Activated CD4-positive, alpha-beta T cell treated with anti-CD3 and anti-CD28 coated beads, Interleukin-2, amount 10 ng/mL, durations not matched to agents 24 days and 14 days (primary cell): Measurements from ENCODE around the gene CEP128. TPM values are rescaled to one million over a fixed set of nuclear protein-coding genes. Genes with fewer than 3 reads are reported as not detected.

ENCODE experiments used
- DNase-seq: peaks from one replicate; pipeline ENCODE4 v3.0.0; 2022
- H3K27ac Mint-ChIP-seq: one replicate; pipeline ENCODE4 v1.8.0; 2022; ENCODE audit warnings: mild to moderate bottlenecking, mixed read lengths
- H3K27me3 Mint-ChIP-seq: one replicate; pipeline ENCODE4 v1.8.0; 2022; ENCODE audit warnings: mixed read lengths
- H3K36me3 Mint-ChIP-seq: one replicate; pipeline ENCODE4 v1.8.0; 2022; ENCODE audit warnings: low read depth, mild to moderate bottlenecking, mixed read lengths
- H3K4me1 Mint-ChIP-seq: one replicate; pipeline ENCODE4 v1.8.0; 2021; ENCODE audit warnings: mixed read lengths
- H3K4me3 Mint-ChIP-seq: one replicate; pipeline ENCODE4 v1.8.0; 2022; ENCODE audit warnings: mild to moderate bottlenecking, moderate library complexity, mixed read lengths
- H3K9me3 Mint-ChIP-seq: one replicate; pipeline ENCODE4 v1.8.0; 2021; ENCODE audit warnings: mixed read lengths
- intact Hi-C: fragments of 100-400 bp; cut with micrococcal nuclease; formaldehyde crosslinking; loops from one replicate; pipeline ENCODE4 v1.15.1; 2023
- total RNA-seq: library from RNA; stranded (reverse); gene quantifications from 2 replicates; pipeline ENCODE4 v1.2.3, GENCODE V29; 2022

CEP128 gene
- total RNA-seq, 1 donor from 2014 or later = 20.4 TPM

DNA sequence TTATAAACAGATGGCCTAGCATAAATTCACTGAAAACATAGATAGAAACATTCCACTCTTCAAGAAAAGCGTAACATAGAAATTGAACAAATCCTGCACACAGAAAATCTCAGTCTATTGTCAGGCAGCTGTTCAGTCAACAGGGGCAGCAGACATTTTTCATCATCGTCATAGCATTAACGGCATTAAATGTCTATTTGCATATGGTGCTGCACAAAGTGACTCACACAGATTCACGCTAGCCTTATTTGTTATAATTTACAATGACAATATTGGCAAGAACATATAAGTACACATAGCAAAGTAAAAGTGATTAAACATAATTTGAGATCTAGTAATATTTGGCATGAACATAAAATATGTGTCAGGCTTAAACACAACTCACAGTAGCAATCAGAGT is 95.7 kb downstream of the CEP128 start:
- no peaks in the 10 kb centered on the region for H3K4me1 Mint-ChIP-seq
- no peaks in the 10 kb centered on the region for H3K9me3 Mint-ChIP-seq
- DNase-seq = no peak
- no peaks in the 10 kb centered on the region for H3K36me3 Mint-ChIP-seq
- H3K4me3 Mint-ChIP-seq = no peak overlapping the region
- no peak overlapping the region for H3K27ac Mint-ChIP-seq
- intact Hi-C loops = loop anchor here (10.0 kb wide), 1 partner anchor 631 kb away; the partner anchor contains the start of gene DIO2
- H3K27me3 Mint-ChIP-seq = no peaks in the 10 kb centered on the region

DNA sequence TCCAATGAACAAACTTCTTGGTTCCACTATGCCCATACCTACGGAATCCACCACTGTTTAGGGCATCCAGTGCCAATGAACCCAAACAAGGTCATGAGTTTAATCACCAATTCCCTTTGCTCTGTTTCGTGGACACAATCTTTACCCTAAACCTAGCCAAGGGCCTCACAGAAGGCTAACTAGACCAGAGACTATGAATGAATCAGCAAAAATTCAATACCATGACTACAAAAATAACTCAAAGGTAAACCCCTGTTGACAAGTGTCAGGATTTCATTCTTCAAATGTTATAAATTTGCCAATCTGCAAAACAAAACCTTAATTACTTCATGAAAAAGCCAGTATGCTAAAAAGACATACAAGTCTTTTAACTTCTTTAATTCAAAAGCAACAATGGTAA is 96.7 kb downstream of the CEP128 start:
- Mint-ChIP-seq H3K27ac (no peak overlapping the region), H3K27me3 (no peaks in the 10 kb centered on the region), H3K36me3 (no peaks in the 10 kb centered on the region), H3K4me3 (no peak overlapping the region), H3K9me3 (no peaks in the 10 kb centered on the region), H3K4me1 (no peaks in the 10 kb centered on the region)
- intact Hi-C loops = loop anchor here (10.0 kb wide), 1 partner anchor 630 kb away; the partner anchor contains the start of gene DIO2
- no peak for DNase-seq

DNA sequence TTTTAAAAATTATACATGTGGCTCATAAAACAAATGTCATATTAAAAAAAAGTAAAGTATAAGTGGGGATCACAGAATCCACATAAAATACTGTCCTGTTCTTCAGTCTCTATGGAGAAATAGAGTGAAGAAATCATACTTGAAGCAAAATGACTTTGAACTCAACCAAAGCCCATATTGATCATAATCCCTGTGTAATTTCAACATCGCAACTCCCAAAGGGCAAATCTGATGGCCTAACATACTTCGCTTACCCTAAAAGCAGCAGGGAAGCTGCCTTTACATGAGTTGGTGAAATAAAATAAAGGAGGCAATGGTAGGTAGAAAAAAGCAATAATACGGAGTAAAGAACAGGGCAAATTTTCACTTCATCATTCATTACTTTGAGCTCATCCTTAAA is 101.8 kb downstream of the CEP128 start:
- Mint-ChIP-seq H3K27ac (no peak overlapping the region), H3K9me3 (no peaks in the 10 kb centered on the region), H3K4me3 (no peak overlapping the region), H3K27me3 (no peaks in the 10 kb centered on the region), H3K36me3 (no peaks in the 10 kb centered on the region), H3K4me1 (no peaks in the 10 kb centered on the region)
- no peak for DNase-seq
- intact Hi-C loops = loop anchor here (10.0 kb wide), 1 partner anchor 625 kb away; the partner anchor contains the start of gene DIO2

DNA sequence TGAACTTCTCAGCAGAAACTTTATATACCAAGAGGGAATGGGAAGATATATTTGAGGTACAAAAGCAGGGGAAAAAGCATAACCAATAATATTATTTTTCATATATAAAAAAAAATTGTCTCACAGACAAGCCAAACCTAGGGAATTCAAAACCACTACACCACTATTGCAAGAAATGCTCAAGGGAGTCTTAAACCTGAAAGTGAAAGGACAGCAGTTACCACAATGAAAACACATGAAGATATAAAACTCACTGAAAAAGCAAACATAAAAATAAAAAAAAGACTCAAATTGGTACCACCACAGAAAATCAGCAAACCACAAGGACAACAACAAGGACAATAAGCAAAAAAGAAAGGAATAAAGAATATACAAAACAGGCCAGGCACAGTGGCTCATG is 131.9 kb downstream of the CEP128 start:
- DNase-seq = no peak
- H3K4me1 Mint-ChIP-seq = peaks cover 8% of the 10 kb centered on the region
- no peak overlapping the region for H3K27ac Mint-ChIP-seq
- H3K9me3 Mint-ChIP-seq = peaks cover 29% of the 10 kb centered on the region
- H3K36me3 Mint-ChIP-seq = peaks cover 15% of the 10 kb centered on the region
- no peaks in the 10 kb centered on the region for H3K27me3 Mint-ChIP-seq
- no peak overlapping the region for H3K4me3 Mint-ChIP-seq
- intact Hi-C loops = no loop called here

DNA sequence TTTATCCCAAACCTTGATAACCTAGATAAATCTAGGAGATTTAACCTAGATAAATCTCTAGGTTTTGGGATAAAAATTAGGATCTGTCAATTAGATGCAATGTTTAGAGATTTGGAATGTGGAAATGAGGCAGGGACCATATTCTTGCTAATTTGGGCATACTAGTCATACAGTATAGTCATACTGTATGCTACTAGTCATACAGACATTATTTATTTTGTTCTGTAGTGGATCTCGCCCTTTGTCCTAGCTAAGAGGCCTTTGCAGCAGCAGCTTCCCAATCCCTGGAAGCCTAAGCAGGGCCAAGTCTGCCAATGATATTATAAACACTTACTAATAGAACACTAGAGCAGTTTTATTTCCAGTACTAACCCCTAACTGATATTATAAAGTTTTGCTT is 136.4 kb downstream of the CEP128 start:
- H3K27me3 Mint-ChIP-seq = no peaks in the 10 kb centered on the region
- no peak overlapping the region for H3K4me3 Mint-ChIP-seq
- no peak for DNase-seq
- peaks cover 19% of the 10 kb centered on the region for H3K36me3 Mint-ChIP-seq
- peaks cover 8% of the 10 kb centered on the region for H3K4me1 Mint-ChIP-seq
- intact Hi-C loops = no loop called here
- peaks cover 23% of the 10 kb centered on the region for H3K9me3 Mint-ChIP-seq
- H3K27ac Mint-ChIP-seq = no peak overlapping the region

DNA sequence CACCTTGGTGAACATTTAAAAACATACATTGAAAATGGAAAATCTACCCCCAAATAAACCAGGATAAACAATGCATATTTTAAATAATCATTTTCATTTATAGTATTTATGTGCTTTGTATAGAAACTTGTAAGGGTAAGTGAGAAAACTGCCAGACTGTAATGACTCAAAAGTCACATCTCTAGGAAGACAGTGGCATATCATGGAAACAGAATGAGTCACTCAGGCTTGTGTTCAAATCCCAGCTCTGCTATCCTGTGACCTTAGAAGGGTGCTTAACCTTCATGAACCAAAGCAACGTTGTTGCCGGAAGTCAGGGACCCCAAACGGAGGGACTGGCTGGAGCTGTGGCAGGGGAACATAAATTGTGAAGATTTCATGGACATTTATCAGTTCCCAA is 142.7 kb downstream of the CEP128 start:
- intact Hi-C loops = no loop called here
- H3K27ac Mint-ChIP-seq = no peak overlapping the region
- DNase-seq = no peak
- H3K4me1 Mint-ChIP-seq = no peaks in the 10 kb centered on the region
- peaks cover 11% of the 10 kb centered on the region for H3K9me3 Mint-ChIP-seq
- no peaks in the 10 kb centered on the region for H3K27me3 Mint-ChIP-seq
- H3K4me3 Mint-ChIP-seq = no peak overlapping the region
- H3K36me3 Mint-ChIP-seq = peaks cover 5% of the 10 kb centered on the region

DNA sequence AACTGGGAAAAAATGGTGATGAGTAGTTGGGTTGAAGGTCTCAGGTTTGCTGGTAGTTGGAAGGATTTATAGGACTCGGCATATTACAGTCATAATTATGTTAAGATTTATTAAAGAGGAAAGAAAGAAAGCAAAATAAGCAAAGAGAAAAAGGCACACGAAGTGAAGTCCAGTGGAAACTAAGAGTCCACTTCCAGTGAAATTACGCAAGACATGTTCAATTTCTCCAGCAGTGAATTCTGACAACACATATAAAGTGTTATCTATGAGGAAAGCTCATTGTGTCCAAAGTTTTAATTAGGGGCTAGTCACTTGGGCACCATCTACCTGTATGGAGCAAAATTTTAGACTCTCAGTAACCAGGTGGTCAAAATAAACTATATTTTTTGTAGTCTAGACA is 143.3 kb downstream of the CEP128 start:
- no peak for DNase-seq
- intact Hi-C loops = no loop called here
- Mint-ChIP-seq H3K4me3 (no peak overlapping the region), H3K9me3 (peaks cover 11% of the 10 kb centered on the region), H3K27me3 (no peaks in the 10 kb centered on the region), H3K36me3 (peaks cover 5% of the 10 kb centered on the region), H3K4me1 (no peaks in the 10 kb centered on the region), H3K27ac (no peak overlapping the region)

DNA sequence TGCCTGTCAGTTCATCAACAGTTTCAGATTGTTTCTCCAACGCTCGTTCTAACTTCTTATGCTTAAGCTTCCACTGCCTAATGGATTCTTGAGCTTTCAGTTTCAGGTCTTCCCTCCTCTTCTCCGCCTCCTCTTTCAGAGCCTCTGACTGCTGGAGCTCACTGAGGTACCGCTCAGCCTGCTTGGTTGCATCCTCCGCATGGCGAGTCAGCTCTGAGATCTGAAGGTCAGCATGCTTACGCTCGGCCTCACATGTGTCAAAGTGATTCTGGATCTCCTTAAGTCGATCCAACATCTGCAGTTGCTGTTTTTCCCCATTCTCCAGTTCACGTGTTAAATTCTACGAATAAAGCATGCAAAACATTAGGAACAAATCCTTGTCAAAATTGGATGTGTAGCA is 148.8 kb downstream of the CEP128 start:
- Mint-ChIP-seq H3K27me3 (no peaks in the 10 kb centered on the region), H3K4me1 (no peaks in the 10 kb centered on the region), H3K9me3 (no peaks in the 10 kb centered on the region), H3K4me3 (no peak overlapping the region), H3K27ac (no peak overlapping the region), H3K36me3 (peaks cover 4% of the 10 kb centered on the region)
- intact Hi-C loops = no loop called here
- no peak for DNase-seq

DNA sequence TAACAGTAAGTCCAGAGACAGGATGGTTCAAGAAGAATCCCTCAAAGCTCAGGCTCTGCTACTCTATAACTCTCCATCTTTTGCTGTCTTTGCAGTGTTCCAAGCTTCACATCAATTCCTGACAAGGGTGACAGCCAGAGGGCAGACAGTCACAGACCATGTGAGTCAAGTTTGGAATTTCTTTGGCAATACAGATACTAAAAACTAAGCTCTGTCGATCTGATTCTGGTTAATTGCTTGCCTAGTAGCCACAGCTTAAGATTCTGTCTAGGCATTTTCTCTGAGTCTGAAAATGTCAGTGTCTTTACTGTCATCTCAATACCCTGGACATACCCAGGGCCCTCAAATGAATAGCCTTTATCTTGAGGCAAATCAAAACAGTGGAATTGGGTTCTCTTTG is 153.7 kb downstream of the CEP128 start:
- no peak for DNase-seq
- Mint-ChIP-seq H3K27me3 (no peaks in the 10 kb centered on the region), H3K27ac (no peak overlapping the region), H3K4me1 (no peaks in the 10 kb centered on the region), H3K9me3 (no peaks in the 10 kb centered on the region), H3K36me3 (peaks cover 7% of the 10 kb centered on the region), H3K4me3 (no peak overlapping the region)
- intact Hi-C loops = no loop called here

DNA sequence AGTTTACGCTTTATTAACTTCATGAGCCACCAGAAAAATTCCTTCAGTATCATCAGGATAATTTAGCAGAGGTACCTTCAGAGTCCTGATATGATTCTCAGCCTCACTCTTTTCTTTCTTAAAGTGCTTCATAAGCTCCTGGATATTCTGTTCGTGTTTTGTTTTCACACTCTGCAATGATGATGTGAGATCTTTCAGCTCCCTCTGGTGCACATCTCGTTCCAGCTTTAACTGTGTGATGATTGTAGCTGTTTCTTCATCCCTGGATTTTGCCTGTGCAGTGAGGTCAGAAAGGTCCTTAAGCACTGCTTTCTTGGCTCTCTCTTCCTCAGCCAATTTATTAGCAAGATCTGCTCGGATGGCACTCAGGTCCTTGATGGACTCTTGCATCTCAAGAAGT is 156.7 kb downstream of the CEP128 start:
- no peaks in the 10 kb centered on the region for H3K27me3 Mint-ChIP-seq
- intact Hi-C loops = no loop called here
- H3K4me1 Mint-ChIP-seq = no peaks in the 10 kb centered on the region
- peaks cover 4% of the 10 kb centered on the region for H3K36me3 Mint-ChIP-seq
- no peaks in the 10 kb centered on the region for H3K9me3 Mint-ChIP-seq
- no peak for DNase-seq
- H3K27ac Mint-ChIP-seq = no peak overlapping the region
- no peak overlapping the region for H3K4me3 Mint-ChIP-seq

DNA sequence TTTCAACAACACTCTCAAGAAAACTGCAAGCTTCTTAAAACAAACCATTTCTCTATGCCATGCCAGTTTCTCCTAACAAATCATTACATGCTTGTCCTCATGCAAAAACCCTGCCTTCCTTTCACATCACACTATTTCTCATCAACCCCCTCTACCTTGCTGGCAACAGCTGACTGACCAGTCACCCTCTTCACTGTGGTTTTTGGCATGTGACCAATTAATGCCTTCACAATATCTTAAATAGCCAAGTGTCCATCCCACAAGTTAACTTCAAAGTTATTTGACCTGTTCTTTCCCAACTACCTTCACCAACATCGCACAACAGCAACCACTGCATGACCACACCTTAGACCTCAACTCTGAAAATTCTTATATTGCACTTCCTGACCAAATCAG is 159.6 kb downstream of the CEP128 start:
- no peak overlapping the region for H3K4me3 Mint-ChIP-seq
- H3K36me3 Mint-ChIP-seq = peaks cover 6% of the 10 kb centered on the region
- no peaks in the 10 kb centered on the region for H3K27me3 Mint-ChIP-seq
- no peak overlapping the region for H3K27ac Mint-ChIP-seq
- intact Hi-C loops = no loop called here
- DNase-seq = no peak
- no peaks in the 10 kb centered on the region for H3K4me1 Mint-ChIP-seq
- H3K9me3 Mint-ChIP-seq = no peaks in the 10 kb centered on the region

DNA sequence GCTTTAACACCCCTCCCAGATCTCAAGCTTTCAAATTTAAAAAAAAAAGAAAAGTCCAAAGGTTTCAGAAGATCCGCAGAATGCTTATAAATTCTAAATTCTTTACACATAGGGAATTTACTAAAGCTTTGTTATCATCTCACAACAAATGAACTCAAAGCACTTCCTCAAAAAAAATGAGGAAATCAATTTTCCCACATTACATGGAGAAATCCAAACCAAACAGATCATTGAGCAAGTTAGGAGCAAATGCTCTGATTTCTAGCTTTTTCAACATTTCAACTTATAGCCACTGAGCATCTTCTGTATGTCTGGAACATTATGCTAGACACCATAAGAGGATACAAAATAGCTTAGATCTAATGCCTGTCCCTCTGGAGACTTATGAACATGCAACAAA is 161.0 kb downstream of the CEP128 start:
- Mint-ChIP-seq H3K27ac (no peak overlapping the region), H3K4me3 (no peak overlapping the region), H3K27me3 (no peaks in the 10 kb centered on the region), H3K4me1 (no peaks in the 10 kb centered on the region), H3K36me3 (peaks cover 6% of the 10 kb centered on the region), H3K9me3 (no peaks in the 10 kb centered on the region)
- intact Hi-C loops = no loop called here
- DNase-seq = no peak

DNA sequence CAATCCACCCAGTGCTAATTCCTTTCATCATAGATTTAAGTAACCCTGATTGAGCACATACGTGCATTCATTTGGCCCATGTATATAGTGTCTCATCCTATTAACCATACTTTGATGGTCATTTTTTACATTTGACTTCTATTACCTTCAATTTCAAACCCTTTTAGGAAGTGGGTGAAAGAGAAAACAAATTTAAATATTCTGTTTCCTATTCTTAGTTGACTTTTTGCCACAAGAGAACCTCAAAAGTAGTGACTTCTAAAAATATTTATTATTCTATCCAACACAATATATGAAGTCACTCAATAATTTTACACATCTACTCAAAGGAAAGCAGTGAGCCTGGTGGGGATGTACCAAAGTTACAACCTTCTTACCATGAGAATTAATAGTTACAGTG is 164.9 kb downstream of the CEP128 start:
- H3K27ac Mint-ChIP-seq = no peak overlapping the region
- H3K9me3 Mint-ChIP-seq = no peaks in the 10 kb centered on the region
- no peaks in the 10 kb centered on the region for H3K4me1 Mint-ChIP-seq
- H3K36me3 Mint-ChIP-seq = peaks cover 5% of the 10 kb centered on the region
- intact Hi-C loops = no loop called here
- H3K4me3 Mint-ChIP-seq = no peak overlapping the region
- no peaks in the 10 kb centered on the region for H3K27me3 Mint-ChIP-seq
- no peak for DNase-seq

DNA sequence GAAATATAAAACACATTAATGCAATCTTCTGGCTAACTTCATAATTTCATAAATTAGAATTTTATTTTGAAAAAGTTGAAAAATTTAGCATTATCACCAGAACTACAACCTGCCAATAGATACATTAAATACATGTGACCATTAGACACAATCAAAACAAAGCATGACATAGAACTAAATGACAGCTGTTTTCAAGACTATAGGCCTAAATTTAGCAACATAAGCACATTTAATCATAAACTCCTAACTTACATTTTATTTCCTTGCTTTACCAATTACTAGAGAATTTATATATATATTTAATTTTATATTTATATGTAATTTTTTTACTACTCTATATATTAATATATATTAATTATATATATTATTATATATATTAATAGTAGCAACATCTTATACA is 165.4 kb downstream of the CEP128 start:
- no peak overlapping the region for H3K4me3 Mint-ChIP-seq
- H3K4me1 Mint-ChIP-seq = no peaks in the 10 kb centered on the region
- H3K27me3 Mint-ChIP-seq = no peaks in the 10 kb centered on the region
- intact Hi-C loops = no loop called here
- no peak overlapping the region for H3K27ac Mint-ChIP-seq
- H3K36me3 Mint-ChIP-seq = peaks cover 5% of the 10 kb centered on the region
- no peaks in the 10 kb centered on the region for H3K9me3 Mint-ChIP-seq
- DNase-seq = no peak

DNA sequence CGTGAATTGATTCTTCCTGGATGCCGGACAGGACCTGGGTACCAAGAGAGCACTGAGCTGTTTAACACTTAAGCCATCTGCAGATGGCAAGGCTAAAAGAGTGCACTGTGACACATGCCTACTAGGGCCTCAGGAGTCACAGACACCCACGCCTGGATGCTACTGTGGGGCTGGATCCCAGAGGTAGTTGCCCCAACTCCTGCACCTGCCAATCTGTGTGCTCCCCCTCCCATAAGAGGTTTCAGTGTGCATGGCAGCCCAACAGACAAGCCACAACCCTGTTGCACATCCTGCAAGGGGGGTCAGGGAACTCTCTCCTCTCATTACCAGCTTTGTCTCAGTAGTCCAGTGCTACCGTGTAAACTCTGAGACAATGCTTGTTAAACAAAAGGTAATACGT is 169.0 kb downstream of the CEP128 start:
- peaks cover 5% of the 10 kb centered on the region for H3K36me3 Mint-ChIP-seq
- no peak overlapping the region for H3K4me3 Mint-ChIP-seq
- H3K4me1 Mint-ChIP-seq = no peaks in the 10 kb centered on the region
- H3K27ac Mint-ChIP-seq = no peak overlapping the region
- H3K27me3 Mint-ChIP-seq = no peaks in the 10 kb centered on the region
- DNase-seq = no peak
- intact Hi-C loops = no loop called here
- H3K9me3 Mint-ChIP-seq = no peaks in the 10 kb centered on the region
